ENCODE results near the gene SPTSSB. TPM values are rescaled to one million over a fixed set of nuclear protein-coding genes. Genes with fewer than 3 reads are reported as not detected.

The SPTSSB gene
- total RNA-seq, 1 donor from 2014 or later = not detected

DNA sequence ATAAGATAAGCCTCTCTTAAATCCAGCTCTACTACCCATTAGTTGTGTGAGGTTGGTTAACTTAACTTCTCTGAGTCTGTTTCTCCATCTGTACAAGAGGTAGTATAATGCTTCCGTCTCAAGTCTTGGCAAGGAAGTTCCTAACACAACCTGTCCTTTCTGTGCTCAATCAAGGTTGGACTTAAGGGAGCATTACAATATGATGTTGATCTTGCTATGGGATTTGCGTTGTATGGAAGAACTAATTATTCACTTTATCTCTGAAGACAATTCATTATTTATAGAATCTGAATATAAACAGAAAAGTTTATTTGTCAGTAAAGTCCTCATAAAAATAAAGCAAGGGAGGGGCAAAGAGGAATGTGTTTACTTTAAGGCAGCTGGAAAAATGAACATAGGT is 18.9 kb upstream of the SPTSSB start:
- DNase-seq = no peak

DNA sequence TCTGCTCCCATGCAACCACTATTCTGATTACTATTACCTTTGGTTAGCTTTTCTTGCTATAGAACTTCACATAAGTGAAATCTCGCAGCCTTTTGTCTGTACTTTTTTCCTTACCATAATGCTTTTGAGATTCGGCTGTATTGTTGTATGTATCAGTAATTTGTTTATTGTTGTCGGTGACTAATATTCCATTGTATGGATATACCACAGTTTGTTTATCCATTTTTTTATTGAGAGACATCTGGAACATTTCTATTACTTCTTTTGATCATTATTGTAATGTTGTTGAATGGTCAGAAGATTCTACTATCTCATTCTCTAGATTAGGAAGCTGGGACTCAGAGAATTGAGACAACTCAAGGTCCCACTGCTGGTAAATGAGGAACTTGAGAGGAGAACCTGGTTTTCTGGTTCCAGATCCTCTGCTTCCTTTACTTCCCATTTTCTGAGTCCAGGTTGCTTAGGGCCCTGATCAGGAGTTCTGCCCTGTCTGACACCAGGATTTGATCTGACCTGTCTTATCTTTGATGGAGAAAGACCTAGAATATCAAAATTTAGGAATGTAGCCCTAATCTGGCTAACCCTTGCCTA is 18.2 kb upstream of the SPTSSB start:
- DNase-seq = no peak

DNA sequence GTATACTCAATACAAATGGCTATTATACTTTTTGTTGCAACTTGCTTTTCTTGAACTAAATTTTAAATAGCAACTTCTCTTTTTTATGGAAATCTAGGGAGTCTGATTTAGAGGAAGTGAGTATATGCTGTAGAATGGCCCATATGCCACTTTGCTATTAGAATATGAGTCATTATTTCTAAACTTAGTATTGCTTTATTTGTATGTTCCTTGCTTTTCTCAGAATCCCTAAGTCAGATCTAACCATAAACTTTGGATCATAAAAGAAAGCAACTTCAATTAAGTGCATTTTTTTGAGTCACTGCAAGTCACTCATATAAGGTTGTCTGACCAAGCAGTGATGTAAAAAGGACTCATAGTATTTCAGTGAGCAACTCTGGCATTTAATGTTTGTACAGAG is 17.5 kb upstream of the SPTSSB start:
- no peak for DNase-seq

DNA sequence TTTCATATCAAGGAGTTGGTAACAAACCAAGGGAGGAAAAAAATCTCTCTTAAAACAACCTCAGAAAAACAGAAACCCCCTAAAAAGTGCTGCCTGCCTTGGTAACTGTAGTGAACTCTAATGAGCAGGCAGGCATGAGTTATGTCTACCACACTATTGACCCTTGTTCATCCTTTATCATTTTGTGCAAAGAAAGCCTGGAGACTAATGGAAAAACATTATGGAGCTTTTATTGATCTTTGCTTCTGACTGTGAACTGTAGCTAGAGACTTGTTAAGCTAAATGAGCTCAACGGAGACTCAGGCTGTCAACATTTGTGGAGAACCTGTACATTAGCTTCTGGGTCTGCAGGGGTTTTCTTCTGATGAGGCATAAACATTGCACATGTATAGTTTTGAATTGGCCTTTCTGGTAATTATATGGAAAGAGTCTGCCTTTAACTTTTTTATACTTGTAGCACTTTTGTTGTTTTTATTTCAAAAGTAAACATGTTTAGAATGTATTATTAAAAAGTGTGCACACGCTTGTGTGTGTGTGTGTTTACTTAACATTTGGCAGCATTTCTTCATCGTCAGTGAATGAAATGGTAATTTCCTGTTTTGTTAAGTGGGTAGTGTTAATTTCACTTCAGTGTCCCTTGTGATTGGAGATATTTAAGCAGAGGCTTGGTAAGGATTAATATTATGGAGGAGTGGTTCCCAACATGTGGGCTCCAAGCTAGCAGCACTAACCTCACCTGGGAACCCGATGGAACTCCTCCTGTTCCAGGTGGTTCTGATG is 15.9 kb upstream of the SPTSSB start:
- no peak for DNase-seq

DNA sequence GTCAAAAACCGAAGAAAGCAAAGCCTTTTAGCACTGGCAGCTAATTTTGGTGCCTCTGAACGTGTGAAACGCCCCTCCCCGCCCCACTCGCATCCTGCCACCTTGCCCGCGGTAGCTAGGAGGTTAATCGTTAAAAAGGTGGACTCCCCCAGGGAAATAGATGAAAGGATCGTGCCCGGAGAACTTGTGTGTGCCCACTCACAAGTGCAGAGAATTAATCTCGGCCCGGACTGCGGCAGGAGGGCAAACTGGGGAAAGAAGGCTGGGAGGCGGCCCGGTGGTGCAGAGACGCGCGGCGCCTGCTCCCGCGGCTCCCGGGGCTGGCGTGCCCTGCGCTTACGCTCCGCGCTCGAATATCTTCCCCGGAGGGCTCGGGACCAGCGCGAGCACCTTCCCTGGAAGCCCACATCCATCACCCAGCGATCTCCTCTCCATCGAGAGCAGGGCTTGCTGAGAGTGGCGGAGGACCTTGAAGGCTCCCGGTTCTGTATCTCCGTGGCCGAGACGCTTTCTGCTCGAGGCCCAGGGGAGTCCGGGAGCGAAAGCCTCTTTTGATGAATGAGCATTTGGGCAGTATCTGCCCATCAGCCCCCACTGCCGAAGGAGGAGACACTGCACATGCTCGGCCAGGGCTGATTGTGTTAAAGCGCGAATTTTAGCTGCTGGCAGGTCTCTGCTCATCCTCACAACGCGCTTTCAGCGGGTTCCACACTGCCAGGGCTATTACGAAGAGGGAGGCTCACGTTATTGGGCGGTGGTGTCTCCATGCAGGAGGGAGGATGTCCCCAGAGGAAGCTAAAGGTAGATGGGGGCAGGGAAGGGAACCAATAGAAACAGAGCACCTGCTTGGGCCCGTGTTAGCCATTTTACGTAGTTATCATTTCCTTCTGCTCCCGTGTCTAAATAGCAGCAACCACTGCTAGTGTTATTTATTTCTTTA is 1.3 kb upstream of the SPTSSB start:
- DNase-seq = peak; percentile 17

DNA sequence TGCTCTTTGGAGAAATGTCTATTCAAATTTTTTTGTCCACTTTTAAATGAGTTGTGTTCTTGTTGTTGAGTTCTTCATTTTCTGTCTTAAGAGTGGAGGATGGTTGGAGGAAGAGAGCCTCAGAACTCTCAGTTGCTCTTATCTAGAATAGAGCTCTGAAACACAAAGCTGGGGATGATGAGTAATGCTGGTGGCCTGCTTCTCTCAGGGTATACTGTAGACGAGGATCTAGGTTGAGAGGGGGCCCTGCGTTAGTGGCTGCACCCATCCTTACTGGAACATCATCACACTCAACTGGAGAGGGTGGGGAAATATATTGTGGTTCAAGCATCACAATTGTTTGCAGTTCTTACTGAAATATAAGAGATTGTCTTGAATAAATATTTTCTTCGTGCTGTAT is 1.8 kb downstream of the SPTSSB start:
- DNase-seq = no peak

DNA sequence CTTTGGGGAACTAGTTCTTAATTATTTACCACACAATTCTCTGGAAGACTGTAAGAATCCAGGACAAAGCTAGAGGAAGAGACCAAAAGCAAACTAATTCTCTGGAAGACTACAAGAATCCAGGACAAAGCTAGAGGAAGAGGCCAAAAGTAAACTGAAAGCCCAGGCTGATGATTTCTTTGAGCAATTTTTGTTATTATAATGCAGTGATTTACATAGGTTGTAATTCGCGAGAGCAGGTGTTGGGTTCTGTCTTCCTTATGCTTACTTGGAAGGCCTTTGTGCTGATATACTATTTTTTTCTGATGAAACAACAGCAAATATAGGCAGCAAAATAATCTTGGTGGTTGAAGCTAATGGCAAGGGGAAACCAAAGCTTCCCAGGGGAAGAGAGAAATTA is 5.2 kb downstream of the SPTSSB start:
- no peak for DNase-seq

DNA sequence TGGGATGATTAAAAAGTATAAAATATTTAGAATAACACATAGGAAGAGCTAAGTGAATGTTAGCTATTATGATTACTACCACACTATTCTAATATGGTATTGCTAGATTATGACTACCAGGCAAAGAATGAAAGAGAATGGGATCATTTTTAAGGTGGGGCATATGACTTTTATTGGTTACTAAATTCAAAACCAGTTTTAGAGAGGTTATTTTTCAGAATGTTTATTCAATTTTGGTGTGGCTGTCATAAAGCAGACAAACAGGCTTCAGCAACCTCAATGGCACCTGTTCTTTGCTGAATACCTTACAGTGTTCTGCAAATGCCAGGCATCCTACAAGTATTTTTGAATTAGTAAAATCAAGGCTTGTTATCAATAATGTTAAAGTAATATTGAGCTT is 12.8 kb downstream of the SPTSSB start:
- no peak for DNase-seq

DNA sequence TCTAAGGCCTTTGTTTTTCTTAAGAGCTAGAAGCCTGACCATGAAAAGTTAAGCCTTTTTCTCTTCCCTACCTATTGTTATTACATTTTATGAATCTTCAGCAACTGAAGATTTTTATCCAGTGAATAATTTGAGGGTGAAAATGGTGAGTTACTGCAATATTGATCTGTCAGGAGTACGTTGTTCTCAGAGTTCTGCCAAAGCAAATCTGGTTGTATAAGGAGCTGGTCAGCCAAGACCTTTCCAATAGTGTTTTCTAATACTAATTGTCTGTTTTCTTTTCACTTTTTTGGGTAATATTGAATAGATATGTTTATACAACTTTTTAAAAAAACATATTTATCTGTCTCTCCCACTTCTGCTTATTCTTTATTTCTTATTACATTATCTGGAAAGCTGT is 15.0 kb downstream of the SPTSSB start:
- no peak for DNase-seq

DNA sequence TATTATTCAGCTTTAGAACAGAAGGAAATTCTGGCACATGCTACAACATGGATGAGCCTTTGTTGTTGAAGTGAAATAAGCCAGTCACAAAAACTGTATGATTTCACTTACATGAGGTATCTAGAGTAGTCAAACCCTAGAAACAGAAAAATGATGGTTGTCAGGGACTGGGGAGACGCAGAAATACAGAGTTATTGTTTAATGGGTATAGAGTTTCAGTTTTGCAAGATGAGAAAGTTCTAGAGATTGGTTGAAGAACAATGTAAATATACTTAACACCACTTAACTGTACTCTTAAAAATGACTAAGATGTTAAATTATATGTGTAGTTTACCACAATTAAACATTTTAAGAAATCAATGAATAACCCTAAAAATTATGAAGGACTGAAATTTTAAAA is 15.8 kb downstream of the SPTSSB start:
- no peak for DNase-seq

DNA sequence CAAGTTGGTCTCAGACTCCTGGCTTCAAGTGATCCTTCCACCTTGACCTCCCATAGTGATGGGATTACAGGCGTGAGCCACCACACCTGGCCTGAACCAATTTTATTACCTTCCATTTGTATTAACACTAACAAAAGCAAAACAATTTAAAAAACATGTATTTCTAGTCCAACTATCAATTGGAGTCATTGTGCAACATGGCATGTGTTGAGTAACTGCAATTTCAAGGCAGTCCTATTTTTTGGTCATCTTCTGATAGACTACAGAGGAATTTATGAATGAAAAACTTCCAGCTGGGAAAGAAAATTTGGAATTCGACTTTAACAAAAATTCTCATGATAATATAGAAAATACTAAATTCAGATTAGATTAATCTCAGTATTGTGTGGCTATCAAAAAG is 16.8 kb downstream of the SPTSSB start:
- no peak for DNase-seq

DNA sequence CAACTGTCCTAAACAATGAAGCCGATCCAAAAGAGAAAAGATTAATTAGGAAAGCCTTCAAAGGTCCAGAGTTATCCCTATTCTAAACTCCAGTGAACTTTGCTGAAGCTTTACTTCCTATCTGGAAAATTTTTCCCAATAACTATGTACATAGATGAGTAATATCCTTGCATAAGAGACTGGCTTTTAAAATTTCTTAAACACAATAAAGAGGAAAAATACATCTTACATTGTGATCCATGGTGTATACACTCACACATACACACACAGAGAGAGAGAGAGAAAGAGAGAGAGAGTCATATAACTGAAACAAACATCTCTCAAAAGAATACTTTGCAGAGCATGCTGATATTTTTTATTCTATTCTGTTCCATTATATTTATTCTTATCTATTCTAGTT is 20.0 kb downstream of the SPTSSB start:
- no peak for DNase-seq

DNA sequence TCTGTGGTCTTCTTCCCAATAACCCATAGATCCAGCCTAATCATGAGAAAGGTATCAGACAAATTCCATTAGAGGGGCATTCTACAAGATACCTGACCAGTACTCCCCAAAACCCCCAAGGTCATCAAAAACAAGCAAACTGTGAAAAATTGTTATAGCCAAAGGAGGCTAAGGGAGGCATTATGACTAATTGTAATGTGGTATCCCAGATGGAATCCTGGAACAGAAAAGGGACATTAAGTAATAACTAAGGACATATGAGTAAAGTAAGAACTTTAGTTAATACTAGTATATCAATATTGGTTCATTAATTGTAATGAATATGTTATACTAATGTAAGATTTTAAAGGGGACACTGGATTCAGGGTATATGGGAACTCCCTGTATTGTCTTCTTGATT is 20.4 kb downstream of the SPTSSB start:
- no peak for DNase-seq

DNA sequence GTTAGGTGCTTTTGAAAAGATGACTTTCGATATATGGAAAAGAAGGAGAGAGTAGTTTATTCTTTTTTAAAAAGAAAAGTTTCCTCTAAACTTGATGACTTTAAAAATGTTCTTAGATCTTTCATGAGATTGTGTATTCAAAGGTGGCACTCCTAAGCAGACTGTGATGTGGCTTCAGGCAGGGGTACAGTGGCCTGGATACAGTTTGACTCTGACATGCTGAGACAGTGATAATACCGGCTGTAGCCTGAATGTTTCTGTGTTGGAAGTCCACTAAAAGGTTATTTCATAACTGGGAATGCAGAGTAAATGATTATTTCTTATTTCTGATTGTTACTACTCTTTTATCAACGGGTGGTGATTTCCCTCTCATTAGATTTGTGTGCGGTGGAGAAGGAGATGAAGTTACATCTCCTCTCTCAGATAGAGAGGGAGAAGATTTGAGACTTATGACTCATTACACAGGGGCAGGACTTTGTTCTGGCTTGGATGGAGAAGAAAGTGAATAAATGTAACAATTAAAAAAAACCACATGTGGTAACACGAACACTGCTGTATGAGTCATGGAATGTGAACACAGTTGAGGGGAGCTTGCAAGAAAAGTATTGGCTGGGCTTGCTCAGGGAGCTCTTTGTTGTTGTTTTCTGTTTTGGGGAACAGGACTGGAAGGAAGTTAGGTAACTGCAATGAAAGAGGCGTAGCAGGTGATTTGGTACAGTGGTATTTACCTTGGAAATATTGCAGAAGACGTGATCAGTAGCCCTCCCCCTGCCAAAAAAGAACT is 21.6 kb downstream of the SPTSSB start:
- DNase-seq = peak; percentile 2

DNA sequence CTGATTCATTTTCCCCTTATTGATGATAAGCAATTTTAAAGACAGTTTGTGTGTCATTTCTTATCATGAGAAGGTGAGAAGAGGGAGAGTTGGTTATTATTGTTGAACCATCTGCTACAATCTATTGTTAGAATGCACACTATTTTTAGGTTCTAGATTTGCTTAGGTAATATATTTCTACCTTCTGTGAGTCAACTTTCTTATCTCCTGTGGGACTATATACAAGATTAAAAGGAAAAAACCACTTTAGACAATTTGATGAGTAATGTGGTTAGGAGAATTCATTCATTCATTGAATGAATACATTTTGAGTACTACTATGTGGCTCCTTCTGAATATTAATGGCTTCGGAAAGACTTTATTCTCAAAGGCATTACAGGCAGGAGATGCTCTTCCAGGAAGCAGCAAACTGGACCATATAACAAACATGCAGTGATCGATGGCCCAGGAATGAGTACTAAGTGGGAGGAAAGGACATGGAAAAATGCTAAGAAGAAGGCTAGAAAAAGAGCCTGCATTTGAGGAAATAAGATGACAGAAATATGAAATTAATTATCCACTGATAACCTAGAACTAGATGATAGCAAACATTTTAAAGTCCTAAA is 22.4 kb downstream of the SPTSSB start:
- DNase-seq = no peak

DNA sequence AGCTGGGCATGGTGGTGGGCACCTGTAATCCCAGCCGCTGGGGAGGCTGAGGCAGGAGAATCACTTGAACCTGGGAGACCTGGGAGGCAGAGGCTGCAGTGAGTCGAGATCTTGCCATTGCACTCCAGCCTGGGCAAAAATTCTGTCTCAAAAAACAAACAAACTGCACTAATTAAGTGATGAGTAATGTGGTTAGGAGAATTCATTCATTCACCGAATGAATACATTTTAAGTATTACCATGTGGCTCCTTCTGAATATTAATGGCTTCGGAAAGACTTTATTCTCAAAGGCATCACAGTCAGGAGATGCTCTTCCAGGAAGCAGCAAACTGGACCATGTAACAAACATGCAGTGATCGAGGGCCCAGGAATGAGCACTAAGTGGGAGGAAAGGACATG is 23.6 kb downstream of the SPTSSB start:
- DNase-seq = no peak

DNA sequence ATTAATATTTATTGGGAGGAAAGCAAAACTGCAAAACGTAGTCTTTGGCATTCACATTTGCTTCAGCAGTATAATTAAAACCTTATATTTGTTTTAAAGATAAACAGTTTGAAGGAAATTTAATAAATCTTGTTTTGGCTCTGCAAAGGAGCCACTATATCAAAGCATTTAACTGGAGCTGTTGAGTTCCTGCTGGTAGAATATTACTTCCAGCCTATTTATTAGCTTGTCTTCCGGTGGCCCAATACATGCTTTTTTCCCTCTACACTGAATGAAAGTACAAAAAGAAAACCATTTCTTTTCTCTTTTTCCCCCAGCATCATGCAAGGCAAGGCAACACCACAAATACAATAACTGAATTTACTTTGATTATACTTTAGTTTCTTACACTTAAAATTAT is 26.3 kb downstream of the SPTSSB start:
- DNase-seq = no peak

DNA sequence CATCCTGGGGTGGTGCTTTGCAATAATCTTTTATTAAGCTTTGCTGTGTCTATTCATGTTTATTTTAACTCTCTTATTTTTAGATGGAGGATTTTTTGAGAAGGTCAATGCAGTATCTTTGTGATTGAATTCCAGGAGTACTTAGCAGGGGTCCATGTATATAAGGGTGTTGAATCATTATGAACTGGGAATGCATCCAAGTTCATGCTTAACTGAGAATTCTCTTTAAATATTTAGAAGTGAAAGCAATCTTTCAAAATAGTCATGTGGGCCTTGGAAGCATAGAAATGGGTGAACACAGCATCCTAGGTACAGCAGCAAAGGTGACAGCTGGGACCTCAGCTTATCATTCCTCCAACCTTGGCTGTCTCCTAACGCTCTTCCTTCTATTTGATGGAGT is 27.3 kb downstream of the SPTSSB start:
- no peak for DNase-seq

DNA sequence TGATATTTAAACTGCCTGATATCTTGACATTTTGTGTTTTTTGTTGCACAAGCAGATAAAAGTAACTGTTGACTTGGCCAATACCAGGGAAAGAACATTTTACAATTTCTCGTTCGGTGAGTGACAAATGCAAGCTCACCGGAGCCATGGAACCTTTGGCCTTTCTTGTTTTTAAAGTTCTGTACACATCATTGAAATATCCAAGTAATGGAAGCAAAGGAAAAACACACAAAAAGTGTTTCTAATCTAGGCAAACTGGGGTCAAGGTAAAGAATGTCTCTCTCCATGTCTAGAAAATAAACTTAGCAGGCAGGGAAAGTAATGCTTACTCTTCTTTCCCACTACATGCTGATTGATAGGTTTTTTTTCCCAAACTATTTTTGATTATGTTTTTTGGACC is 27.8 kb downstream of the SPTSSB start:
- DNase-seq = no peak

DNA sequence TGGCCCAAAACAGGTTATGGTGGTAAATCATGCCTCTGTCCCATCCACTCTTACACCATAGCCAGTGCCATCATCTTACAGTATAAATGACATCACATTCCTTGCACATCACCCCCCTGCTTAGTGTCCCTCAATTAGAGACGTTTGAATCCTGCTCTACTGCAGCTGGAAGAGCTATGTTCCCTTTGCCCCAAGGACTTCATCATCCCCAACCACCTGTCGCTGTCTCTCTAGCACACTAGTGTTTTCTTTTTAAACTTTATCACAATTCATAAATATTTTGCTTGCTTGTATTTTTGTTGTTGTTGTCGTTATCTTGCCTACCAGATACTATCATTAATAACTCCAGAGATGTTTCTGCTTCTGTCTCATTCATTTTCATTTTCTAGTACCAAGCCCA is 28.7 kb downstream of the SPTSSB start:
- DNase-seq = no peak

DNA sequence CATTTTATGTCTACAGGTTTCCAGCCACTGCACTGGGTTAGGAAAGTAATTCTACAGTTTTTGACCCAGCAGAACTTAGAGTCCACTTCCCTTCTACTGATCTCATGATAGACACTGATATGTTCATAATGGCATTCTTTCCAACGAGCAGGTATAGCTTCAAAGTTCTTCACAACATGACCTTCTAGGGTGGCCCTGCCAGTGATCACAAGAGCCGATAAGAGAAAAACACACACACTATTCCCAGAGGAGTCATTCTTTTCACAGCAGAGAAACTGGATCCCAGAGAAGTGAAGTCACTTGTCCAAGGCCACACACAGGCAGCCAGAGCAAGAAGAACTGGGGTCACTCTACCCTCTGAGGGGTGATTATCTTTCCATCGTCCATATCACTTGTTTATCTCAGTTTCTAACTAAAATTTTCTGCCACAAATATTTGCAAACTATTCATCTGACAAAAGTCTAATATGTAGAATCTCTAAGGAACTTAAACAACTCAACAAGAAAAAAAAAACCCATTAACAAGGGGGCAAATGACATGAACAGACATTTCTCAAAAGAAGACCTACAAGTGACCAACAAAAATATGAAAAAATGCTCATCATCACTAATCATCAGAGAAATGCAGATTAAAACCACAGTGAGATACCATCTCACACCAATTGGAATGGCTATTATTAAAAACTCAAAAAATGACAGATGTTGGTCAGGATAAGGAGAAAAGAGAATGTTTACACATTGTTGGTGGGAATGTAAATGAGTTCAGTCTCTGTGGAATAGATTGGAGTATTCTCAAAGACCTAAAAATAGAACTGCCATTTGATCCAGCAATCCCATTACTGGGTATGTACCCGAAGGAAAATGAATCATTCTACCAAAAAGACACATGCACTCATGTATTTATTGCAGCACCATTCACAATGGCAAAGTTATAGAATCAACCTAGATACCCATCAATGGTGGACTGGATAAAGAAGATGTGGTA is 31.5 kb downstream of the SPTSSB start:
- no peak for DNase-seq
